NCI-H446 (cell line): ENCODE data around the gene SLC7A5.
"Not testable (repeated sequence)": the region's sequence is repeated elsewhere in the genome, so short reads cannot be mapped to it uniquely, and the experiment has no call there.

Source experiments
- DNase-seq, 2 experiments: peaks; one replicate each; lab custom pipeline; 2025; lab: John Stamatoyannopoulos, UW

SLC7A5 gene

DNA sequence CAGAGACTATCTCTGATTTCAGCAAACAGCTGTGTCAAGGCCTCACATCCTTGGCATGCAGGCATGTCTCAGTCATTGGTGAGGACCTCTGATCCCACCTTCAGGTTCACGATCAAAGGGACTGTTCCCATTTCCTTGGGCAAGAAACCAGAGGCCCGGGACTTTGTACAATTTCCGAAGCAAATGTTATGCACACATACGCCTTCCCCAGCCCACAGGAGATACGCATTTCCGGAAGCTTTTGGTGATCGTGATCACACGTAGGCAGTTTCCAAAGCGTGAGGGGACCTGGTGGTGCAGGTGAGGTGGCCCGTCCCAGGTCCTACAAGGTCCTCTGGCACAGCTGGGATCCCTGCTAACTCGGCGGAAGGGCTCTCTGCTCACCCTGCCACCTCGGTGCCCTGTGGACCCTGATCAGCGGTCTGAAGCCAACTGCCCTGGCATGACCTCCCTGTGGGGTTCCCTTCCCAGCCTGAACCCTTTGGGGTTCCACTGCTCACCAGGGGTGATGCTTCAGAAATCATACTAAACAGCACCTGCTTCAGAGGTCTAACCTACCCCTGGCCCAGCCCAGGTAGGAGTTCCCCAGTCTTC, 74.7 kb downstream of the SLC7A5 start:
- no peak for DNase-seq

DNA sequence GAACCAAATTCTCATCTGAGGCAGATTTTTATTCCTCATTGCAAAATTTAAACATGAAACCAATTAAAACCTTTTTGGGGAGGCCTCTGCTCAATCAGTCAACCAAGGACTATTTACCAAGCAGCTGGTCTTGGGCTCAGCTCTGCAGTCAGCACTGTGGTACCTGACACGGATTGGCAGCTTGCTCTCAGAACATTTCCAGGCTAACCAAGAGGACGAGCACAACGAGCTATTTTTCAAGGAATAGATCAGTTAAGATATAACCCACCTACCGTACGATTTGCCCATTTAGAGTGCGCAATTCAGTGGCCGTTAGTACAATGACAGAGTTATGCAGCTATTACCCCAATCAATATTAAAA, 77.1 kb downstream of the SLC7A5 start:
- no peak for DNase-seq

DNA sequence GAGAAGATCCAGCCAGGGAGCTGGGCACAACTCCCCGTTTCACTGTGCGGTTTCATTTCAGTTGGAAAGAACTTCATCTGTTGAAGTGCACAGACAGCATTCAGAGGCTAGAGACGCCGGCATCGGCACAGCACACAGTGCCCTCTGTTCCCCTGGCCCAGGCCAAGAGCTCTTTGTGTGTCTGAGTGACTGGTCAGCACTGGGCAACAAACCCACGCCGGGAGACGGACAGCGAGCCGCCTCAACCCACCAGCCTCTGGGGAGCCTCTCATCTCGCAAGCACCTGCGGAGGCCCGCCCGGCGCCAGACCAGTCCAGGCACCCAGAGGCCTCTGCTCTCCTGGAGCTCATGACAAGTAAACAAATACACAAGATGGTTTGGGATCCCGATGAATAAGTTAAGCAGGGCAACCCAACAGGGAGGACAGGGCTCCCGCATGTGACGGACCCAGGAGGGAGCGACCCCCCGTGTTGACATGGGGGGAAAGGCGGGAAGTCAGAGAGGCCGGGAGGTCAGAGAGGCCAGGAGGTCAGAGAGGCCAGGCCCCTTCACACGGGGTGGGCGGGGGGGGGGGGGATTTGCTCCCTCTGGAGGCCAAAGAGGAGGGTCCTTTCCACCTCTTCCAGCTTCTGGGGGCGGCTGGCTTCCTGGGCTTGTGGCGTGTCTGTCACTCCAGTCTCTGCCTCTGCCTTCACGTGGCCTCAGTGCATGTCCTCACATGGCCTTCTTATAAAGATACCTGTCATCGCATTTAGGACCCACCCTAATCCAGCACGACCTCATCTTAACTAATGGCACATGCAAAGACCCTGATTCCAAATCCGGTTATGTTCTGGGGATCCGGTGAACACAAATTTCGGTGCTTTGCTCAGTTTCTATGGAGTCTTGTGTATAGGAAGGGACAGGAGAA, 77.8 kb downstream of the SLC7A5 start:
- no peak for DNase-seq

DNA sequence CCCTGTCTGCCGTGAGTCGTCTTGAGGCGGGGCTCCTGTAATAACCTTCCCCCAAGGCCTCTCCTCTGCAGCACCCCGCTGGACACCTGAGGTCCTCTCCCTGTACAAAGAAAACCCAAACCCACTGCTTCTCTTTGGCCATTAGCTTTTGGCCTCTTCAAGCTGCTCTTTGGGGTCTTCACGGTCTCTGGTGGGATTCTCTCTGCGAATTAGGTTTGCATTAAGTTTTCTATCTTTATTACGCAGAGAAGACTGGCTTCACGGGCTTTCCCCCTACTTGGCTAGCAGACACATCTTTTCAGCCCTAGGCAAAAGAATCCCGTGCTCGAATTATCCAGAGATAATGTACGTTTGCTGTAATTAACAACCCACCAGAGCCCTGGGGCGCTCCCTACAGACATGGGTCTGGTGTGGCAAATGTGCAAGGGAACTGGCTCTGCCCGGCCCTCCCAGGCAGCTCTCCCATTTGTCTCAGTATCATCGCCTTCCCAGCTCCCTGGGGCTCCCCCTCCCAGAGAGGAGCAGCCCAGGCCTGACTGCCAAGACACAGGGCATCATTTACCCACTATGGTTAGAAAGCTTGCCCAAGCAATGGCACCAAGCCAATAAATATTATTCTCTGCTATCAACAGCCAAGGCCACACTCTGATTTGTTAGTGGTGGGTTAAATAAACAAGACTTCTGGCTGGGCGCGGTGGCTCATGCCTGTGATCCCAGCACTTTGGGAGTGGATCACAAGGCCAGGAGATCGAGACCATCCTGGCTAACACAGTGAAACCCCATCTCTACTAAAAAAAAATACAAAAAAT, 78.8 kb downstream of the SLC7A5 start:
- peak in 1 of 2 experiments; percentile 32 for DNase-seq

DNA sequence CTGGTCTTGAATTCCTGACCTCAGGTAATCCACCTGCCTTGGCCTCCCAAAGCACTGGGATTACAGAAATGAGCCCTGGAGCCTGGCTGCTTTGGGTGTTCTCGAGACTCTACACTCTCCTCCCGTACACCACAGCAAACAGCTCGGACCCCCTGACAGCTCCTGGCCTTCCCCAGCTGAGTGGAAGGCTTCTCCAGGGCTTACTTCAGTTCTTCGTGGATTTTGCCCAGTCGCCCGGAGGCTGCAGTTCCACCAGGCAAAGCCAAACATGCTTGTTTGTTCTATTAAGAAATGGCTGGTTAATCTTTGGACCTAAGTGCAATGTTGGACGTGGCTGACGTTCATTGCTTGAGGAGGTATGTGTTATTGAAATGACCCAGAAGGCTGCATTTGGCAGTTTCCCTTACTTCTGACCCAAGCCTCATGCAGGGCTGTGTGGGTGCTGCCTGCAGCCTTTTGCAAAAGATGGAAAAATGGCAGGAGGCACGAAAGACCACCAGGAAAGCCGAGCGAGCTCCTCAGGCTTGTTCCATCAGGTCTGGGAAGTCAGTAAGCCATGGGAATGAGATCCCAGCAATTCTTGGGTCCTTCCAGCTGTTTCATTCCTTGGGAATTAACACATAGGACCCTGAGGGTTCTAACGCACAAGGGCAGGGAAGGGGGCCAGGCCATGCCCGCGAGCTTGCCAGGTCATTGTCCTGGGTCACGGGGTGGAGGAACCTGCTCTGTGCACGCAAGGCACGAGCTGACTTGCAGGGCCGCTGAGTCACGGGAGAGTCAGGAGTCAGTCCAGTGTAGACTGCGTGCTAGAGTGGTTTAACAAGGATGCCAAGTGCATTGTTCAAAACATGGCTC, 79.6 kb downstream of the SLC7A5 start:
- DNase-seq = no peak

DNA sequence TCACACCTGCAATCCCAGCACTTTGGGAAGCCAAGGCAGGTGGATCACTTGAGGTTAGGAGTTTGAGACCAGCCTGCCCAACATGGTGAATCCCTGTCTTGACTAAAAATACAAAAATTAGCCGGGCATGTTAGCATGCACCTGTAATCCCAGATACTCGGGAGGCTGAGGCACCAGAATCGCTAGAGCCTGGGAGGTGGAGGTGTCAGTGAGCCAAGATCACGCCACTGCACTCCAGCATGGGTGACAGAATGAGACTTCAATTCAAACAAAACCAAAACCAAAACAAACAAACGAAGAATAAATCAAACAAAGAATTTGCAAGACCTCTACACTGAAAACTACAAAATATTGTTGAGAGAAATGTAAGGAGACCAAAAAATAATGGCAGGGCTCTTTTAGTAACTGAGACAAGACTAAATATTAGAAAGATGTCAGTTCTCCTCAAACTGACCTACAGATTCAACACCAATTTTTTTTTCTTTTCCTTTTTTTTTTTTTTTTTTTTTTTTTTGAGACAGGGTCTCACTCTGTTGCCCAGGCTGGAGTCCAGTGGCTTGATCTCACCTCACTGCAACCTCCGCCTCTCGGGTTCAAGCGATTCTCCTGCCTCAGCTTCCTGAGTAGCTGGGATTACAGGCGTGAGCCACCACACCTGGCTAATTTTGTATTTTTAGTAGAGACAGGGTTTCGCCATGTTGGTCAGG, 80.4 kb downstream of the SLC7A5 start:
- not testable (repeated sequence) for DNase-seq

DNA sequence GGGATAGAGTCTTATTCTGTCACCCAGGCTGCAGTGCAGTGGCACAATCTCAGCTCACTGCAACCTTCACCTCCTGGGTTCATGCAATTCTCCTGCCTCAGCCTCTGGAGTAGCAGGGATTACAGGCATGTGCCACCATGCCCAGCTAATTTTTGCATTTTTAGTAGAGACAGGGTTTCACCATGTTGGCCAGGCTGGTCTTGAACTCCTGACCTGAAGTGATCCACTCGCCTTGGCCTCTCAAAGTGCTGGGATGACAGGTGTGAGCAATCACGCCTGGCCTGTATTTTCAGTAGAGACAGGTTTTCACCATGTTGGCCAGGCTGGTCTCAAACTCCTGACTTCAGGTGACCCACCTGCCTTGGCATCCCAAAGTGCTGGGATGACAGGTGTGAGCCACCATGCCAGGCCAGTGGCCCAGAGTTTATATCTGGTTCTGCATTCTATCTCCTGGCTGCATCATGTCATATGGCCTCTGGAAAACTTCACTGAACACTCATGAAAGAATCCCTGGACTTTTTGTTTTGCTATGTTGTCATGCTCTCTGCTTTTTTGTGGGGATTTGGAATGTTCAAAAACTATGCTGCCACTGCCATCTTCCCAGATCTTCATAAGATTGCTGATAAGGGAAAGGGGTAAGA, 81.7 kb downstream of the SLC7A5 start:
- not testable (repeated sequence) for DNase-seq

DNA sequence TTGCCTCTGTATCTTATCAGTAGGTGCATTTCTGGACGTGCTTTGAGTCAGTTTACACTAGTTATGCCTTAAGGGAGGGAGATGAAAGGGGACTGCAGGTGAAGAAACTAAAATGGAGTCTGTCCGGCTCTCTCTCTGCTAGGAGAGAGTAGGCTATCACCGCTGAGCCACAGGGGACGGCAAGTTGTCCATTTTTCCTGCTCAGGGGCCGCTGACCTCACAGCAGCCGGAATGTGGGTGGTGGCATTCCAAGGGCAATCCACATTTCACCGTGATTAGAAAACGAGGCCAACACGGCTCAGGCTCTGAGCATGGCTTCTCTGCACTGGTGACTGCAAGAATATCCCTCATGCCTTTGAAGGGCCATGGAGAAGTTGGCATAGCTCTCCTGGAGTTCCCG, 84.5 kb downstream of the SLC7A5 start:
- no peak for DNase-seq

DNA sequence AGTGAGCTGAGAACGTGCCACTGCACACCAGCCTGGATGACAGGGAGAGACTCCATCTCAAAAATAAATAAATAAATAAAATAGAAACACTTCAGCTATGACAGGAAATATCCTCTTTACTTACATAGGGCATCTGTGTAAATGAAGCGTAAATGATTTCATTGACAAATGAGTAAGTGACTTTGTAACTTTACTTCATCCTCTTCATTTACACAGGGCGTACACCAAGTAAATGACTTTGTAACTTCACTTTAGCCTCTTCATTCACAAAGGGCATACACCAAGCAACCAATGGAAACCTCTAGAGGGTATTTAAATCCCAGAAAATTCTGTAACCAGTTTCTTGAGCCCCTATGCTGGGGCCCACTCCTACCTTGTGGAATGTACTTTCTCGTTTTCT, 87.3 kb downstream of the SLC7A5 start:
- no peak for DNase-seq

DNA sequence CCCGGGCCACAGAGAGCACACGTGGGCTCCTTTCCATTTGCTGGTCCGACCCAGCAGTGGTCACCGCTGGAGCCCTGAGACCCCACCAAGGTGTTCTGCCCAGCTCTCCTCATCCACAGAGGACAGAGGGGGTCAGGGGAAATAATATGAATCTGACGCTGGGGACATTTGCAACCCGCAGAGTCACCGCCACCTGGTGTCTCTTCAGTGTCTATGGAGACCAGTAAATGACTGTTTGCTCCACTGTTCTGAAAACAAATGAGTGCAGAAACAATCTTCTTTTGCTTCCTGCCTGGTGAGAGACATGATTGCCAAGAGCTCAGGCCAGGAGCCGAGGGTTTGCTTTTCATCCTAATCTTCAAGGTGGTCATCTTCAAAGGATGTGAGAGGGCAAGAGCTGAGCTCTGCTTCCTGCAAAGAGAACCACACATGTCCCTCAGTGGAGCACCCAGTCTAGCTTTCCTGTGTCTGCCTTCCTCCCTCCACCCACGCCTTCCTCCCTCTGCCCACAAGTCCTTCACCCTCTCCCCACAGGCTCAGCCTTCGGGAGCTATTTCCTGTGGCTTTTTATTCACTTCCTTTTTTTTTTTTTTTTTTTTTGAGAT, 88.8 kb downstream of the SLC7A5 start:
- no peak for DNase-seq
